Activated naive CD8-positive, alpha-beta T cell treated with anti-CD3 and anti-CD28 coated beads, Interleukin-2, amount 50 U/mL, for 24 hours (primary cell): ENCODE data around the gene FBXO45.
"Not testable (repeated sequence)": the region's sequence is repeated elsewhere in the genome, so short reads cannot be mapped to it uniquely, and the experiment has no call there.

Source experiments
- ATAC-seq: fragments of 150-1000 bp; cut with Tn5 transposase; one replicate; pipeline ENCODE4 v1.10.0; 2021
- DNase-seq: peaks from one replicate; pipeline ENCODE4 v3.0.0; 2021
- H3K27ac Mint-ChIP-seq: one replicate; pipeline ENCODE4 v1.8.0; 2021; ENCODE audit warnings: mild to moderate bottlenecking, mixed read lengths
- H3K27me3 Mint-ChIP-seq: one replicate; pipeline ENCODE4 v1.8.0; 2021; ENCODE audit warnings: mixed read lengths
- H3K36me3 Mint-ChIP-seq: one replicate; pipeline ENCODE4 v1.8.0; 2021; ENCODE audit warnings: low read depth, mixed read lengths
- H3K4me1 Mint-ChIP-seq: one replicate; pipeline ENCODE4 v1.8.0; 2021; ENCODE audit warnings: mixed read lengths
- H3K4me3 Mint-ChIP-seq: one replicate; pipeline ENCODE4 v1.8.0; 2021; ENCODE audit warnings: mild to moderate bottlenecking, moderate library complexity, mixed read lengths
- H3K9me3 Mint-ChIP-seq: one replicate; pipeline ENCODE4 v1.8.0; 2021; ENCODE audit warnings: mixed read lengths

The FBXO45 gene

DNA sequence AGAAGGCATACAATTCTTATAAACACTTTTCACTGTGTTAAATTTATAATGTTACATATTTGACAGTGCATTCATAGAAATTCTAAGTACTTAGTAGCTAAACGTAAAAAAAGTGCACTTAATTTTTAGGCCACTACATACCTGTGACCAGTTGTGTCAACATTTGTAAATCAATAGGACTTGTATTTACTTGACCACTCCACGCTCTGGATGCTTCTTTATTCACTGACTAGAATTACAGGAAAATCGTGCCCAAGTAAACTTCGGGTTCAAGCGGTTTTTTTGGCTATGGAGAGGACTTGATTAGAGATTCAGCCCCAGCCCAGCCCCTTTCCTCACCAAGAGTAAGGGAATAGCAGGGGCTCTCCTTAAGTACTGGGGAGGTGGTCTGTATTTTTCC lies 21.9 kb upstream of the FBXO45 start:
- DNase-seq (no peak), ATAC-seq (no peak)
- Mint-ChIP-seq H3K36me3 (peaks cover 5% of the 10 kb centered on the region), H3K4me1 (no peaks in the 10 kb centered on the region), H3K27me3 (peaks cover 4% of the 10 kb centered on the region), H3K4me3 (no peak overlapping the region), H3K27ac (no peak overlapping the region), H3K9me3 (peaks cover 15% of the 10 kb centered on the region)

GRCh38 chr3:196547067-196547466 lies 21.4 kb upstream of the FBXO45 start:
- no peak overlapping the region for H3K4me3 Mint-ChIP-seq
- ATAC-seq (no peak), DNase-seq (no peak)
- no peaks in the 10 kb centered on the region for H3K4me1 Mint-ChIP-seq
- peaks cover 5% of the 10 kb centered on the region for H3K36me3 Mint-ChIP-seq
- peaks cover 4% of the 10 kb centered on the region for H3K27me3 Mint-ChIP-seq
- H3K9me3 Mint-ChIP-seq = peaks cover 15% of the 10 kb centered on the region
- H3K27ac Mint-ChIP-seq = no peak overlapping the region

GRCh38 chr3:196549312-196549711 lies 19.1 kb upstream of the FBXO45 start:
- H3K27me3 Mint-ChIP-seq, DNase-seq, H3K36me3 Mint-ChIP-seq, H3K4me3 Mint-ChIP-seq, H3K4me1 Mint-ChIP-seq, H3K27ac Mint-ChIP-seq, ATAC-seq: not testable (repeated sequence)
- peaks cover 15% of the 10 kb centered on the region for H3K9me3 Mint-ChIP-seq

DNA sequence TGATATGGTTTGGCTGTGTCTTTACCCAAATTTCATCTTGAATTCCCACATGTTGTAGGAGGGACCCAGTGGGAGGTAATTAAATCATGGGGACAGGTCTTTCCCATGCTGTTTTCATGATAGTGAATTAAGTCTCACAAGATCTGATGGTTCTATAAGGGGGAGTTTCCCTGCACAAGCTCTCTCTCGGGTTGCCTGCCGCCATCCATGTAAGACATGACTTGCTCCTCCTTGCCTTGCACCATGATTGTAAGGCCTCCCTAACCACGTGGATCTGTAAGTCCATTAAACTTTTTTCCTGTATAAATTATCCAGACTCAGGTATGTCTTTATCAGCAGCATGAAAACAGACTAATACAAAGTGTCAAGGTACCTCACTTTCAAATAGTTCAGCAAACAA lies 18.3 kb upstream of the FBXO45 start:
- DNase-seq, H3K27me3 Mint-ChIP-seq, H3K4me1 Mint-ChIP-seq, ATAC-seq, H3K36me3 Mint-ChIP-seq, H3K27ac Mint-ChIP-seq, H3K4me3 Mint-ChIP-seq: not testable (repeated sequence)
- peaks cover 15% of the 10 kb centered on the region for H3K9me3 Mint-ChIP-seq

DNA sequence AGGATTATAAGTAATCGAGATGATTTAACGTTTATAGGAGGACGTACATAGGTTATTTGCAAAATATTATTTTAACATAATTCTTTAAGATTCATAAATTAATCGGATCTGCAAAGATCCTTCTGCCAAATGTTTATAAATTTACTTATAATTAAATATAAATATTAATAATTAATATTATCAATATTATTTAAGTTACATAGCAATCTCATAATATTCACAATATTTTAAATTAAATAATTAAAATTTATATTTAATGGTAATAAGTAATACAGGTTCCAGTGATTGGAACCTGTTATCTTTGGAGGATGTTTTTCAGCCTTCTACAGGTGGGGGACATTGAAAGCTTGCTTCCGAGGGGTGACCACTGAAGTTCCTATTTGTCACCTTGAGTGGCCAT lies 16.2 kb upstream of the FBXO45 start:
- Mint-ChIP-seq H3K9me3 (peaks cover 15% of the 10 kb centered on the region), H3K36me3 (peaks cover 12% of the 10 kb centered on the region), H3K27me3 (peaks cover 2% of the 10 kb centered on the region), H3K4me1 (peaks cover 11% of the 10 kb centered on the region), H3K4me3 (no peak overlapping the region), H3K27ac (no peak overlapping the region)
- no peak for ATAC-seq
- no peak for DNase-seq

DNA sequence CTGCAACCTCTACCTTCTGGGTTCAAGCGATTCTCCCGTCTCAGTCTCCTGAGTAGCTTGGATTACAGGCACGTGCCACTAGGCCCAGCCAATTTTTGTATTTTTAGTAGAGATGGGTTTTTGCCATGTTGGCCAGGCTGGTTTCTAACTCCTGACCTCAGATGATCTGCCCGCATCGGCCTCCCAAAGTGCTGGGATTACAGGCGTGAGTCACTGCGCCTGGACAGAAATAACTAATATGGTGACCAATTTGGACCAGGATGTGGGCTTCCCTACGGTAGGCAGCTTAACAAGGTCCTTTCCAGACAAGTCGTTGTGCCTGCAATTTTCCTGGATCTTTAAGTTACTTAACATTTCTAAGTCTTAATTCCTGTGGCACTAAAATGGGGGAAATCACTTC lies 14.9 kb upstream of the FBXO45 start:
- H3K27ac Mint-ChIP-seq = no peak overlapping the region
- peaks cover 10% of the 10 kb centered on the region for H3K9me3 Mint-ChIP-seq

DNA sequence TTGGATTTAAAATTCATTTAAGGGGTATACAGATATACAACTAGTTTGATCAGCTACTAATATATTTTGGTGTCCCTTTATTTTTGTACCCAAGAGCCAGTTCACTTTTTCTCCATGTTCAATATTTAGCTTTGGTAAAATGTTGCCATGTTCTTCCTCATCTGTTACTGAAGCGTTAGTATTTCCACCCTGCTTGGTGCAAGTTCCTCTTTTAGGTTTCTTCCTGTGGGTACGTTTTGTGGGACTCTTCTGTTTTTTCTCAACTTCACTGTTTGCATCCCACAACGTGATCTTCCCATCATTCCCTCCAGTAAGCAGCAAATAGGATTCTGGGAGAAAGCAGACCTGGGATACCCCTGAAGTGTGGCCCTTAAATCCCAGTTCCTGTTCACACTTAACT lies 14.3 kb upstream of the FBXO45 start:
- no peak overlapping the region for H3K4me3 Mint-ChIP-seq
- ATAC-seq (no peak), DNase-seq (no peak)
- peaks cover 10% of the 10 kb centered on the region for H3K36me3 Mint-ChIP-seq
- peak overlapping the region; percentile 6 for H3K27ac Mint-ChIP-seq
- H3K4me1 Mint-ChIP-seq = peaks cover 13% of the 10 kb centered on the region
- H3K9me3 Mint-ChIP-seq = peaks cover 10% of the 10 kb centered on the region
- no peaks in the 10 kb centered on the region for H3K27me3 Mint-ChIP-seq

More for the DNA sequence above, 14.9 kb upstream of the FBXO45 start:
- Mint-ChIP-seq H3K4me1 (peaks cover 12% of the 10 kb centered on the region), H3K27me3 (no peaks in the 10 kb centered on the region), H3K36me3 (peaks cover 10% of the 10 kb centered on the region), H3K4me3 (no peak overlapping the region)
- ATAC-seq (no peak), DNase-seq (no peak)

- ATAC-seq = no peak
- Mint-ChIP-seq H3K36me3 (peaks cover 12% of the 10 kb centered on the region), H3K27ac (no peak overlapping the region), H3K4me1 (peaks cover 13% of the 10 kb centered on the region), H3K4me3 (no peak overlapping the region), H3K27me3 (no peaks in the 10 kb centered on the region), H3K9me3 (peaks cover 4% of the 10 kb centered on the region)
- no peak for DNase-seq
These were observed 13.2 kb upstream of the FBXO45 start for GRCh38 chr3:196555295-196555694.

GRCh38 chr3:196557236-196557635 lies 11.2 kb upstream of the FBXO45 start:
- peaks cover 13% of the 10 kb centered on the region for H3K4me1 Mint-ChIP-seq
- no peaks in the 10 kb centered on the region for H3K27me3 Mint-ChIP-seq
- no peak overlapping the region for H3K4me3 Mint-ChIP-seq
- no peak for ATAC-seq
- no peak overlapping the region for H3K27ac Mint-ChIP-seq
- H3K36me3 Mint-ChIP-seq = peaks cover 16% of the 10 kb centered on the region
- DNase-seq = no peak
- no peaks in the 10 kb centered on the region for H3K9me3 Mint-ChIP-seq

DNA sequence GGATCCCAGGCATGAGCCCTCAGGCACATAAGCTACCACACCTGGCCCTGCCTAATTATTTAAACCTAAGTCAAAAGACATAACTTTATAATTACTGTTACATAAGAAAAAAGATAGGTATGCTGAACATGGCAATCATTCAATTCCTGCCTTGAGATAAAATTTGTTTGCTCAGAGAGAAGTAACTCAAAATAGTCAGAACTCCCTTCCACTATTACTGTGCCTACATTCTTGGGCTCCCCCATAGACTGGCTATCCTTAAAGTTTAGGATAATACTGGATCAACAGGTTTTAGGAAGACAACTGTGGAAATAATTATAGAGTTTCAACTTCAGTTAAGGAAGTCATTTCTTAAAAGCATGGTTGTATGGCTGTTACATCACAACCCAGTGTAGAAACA lies 10.0 kb upstream of the FBXO45 start:
- DNase-seq (no peak), ATAC-seq (no peak)
- Mint-ChIP-seq H3K27me3 (no peaks in the 10 kb centered on the region), H3K4me1 (peaks cover 19% of the 10 kb centered on the region), H3K36me3 (peaks cover 22% of the 10 kb centered on the region), H3K27ac (no peak overlapping the region), H3K4me3 (no peak overlapping the region), H3K9me3 (no peaks in the 10 kb centered on the region)

- H3K36me3 Mint-ChIP-seq = peaks cover 19% of the 10 kb centered on the region
These were observed 8.6 kb upstream of the FBXO45 start for GRCh38 chr3:196559826-196560225.

DNA sequence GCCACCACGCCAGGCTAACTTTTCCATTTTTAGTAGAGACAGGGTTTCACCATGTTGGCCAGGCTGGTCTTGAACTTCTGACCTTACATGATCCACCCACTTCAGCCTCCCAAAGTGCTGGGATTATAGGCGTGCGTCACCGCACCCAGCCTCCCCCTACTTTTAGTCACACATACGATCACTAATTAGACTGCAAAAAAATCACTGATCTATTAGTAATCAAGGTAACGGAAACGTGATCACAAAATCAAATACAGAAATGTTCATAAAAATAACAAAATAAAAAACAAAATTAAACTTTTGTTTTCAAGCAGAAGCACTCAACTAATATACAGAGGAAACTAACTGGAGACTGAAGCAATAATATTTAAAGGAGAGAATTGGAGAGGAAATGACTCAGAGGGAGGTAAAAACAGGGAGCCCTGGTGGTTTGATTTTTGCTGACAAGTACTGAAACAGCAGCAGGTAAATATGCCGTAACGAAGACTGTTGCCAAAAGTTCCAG lies 4.7 kb upstream of the FBXO45 start:
- no peak for ATAC-seq
- Mint-ChIP-seq H3K9me3 (no peaks in the 10 kb centered on the region), H3K27ac (peak overlapping the region; percentile 73), H3K27me3 (no peaks in the 10 kb centered on the region), H3K4me3 (peak overlapping the region; percentile 40), H3K36me3 (peaks cover 18% of the 10 kb centered on the region), H3K4me1 (peaks cover 35% of the 10 kb centered on the region)
- DNase-seq = no peak

More at GRCh38 chr3:196559826-196560225, 8.6 kb upstream of the FBXO45 start:
- Mint-ChIP-seq H3K4me1 (peaks cover 27% of the 10 kb centered on the region), H3K27ac (no peak overlapping the region), H3K27me3 (no peaks in the 10 kb centered on the region), H3K9me3 (no peaks in the 10 kb centered on the region), H3K4me3 (no peak overlapping the region)
- DNase-seq (no peak), ATAC-seq (no peak)

- no peaks in the 10 kb centered on the region for H3K27me3 Mint-ChIP-seq
- peaks cover 7% of the 10 kb centered on the region for H3K36me3 Mint-ChIP-seq
- H3K4me3 Mint-ChIP-seq = peak overlapping the region; percentile 93
- peaks cover 36% of the 10 kb centered on the region for H3K4me1 Mint-ChIP-seq
- peak; percentile 45 for ATAC-seq
- peak overlapping the region; percentile 80 for H3K27ac Mint-ChIP-seq
- H3K9me3 Mint-ChIP-seq = no peaks in the 10 kb centered on the region
- DNase-seq = peak; percentile 46
These were observed 600 bp downstream of the FBXO45 start for GRCh38 chr3:196569003-196569516.

DNA sequence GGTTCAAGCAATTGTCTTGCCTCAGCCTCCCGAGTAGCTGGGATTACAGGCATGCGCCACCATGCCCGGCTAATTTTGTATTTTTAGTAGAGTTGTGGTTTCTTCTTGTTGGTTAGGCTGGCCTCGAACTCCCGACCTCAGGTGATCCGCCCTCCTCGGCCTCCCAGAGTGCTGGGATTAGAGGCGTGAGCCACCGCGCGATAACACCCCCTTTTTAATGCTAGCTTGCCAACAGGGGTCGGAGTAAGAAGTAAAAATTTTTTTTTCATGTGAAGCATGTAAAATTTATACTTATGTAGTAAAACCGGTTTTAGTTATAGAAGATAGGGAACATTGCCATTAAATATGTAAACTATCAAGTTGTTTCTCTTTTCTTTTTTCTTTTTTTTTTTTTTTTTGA lies 1.9 kb downstream of the FBXO45 start:
- H3K4me3 Mint-ChIP-seq = peak overlapping the region; percentile 93
- not testable (repeated sequence) for H3K27ac Mint-ChIP-seq, DNase-seq, H3K9me3 Mint-ChIP-seq, ATAC-seq, H3K27me3 Mint-ChIP-seq, H3K36me3 Mint-ChIP-seq
- peaks cover 31% of the 10 kb centered on the region for H3K4me1 Mint-ChIP-seq

DNA sequence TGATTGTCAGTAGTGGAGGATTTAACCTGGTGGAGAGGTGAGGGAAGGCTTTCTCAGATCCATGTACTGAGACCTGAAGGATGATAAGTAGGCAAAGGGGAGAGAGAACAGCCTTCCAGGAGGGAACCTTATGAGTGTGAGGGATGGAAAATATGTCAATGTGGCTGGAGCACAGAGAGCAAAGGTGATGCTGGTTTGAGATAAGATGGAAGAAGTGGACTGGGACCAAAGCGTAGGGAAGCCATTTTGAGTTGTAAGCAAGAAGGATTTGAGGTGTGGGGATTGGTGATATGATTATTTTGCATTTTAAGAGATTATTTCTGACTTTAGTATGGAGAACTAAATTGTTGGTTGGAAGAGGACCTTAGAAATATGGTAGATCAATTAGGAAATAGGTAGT lies 3.9 kb downstream of the FBXO45 start:
- DNase-seq (no peak), ATAC-seq (no peak)
- Mint-ChIP-seq H3K9me3 (no peaks in the 10 kb centered on the region), H3K27me3 (no peaks in the 10 kb centered on the region), H3K27ac (no peak overlapping the region), H3K4me3 (no peak overlapping the region), H3K36me3 (peaks cover 11% of the 10 kb centered on the region), H3K4me1 (peaks cover 25% of the 10 kb centered on the region)
